GM12878 (cell line): Measurements from ENCODE around the gene KNTC1. TPM values are rescaled to one million over a fixed set of nuclear protein-coding genes. Genes with fewer than 3 reads are reported as not detected.
"Not testable (repeated sequence)": the region's sequence is repeated elsewhere in the genome, so short reads cannot be mapped to it uniquely, and the experiment has no call there.

Experiments used
- ATAC-seq: fragments of 200-7000 bp; cut with Tn5 transposase; 3 replicates; pipeline ENCODE4 v1.9.1; 2020; ENCODE audit warnings: mild to moderate bottlenecking, moderate library complexity
- BruUV-seq: library from RNA; stranded (reverse); fragments of 400-500 nt; replicated peaks from 2 replicates; lab custom pipeline; 2021; lab: Mats Ljungman, UMichigan
- CTCF ChIA-PET: fragments of 300-600 bp; sonication (Branson Sonifier 250); formaldehyde crosslinking; extraction: SDS; loops from one replicate; lab custom pipeline; 2021; ENCODE audit warnings: inconsistent platforms; lab: Yijun Ruan, JAX
- POLR2A ChIA-PET: fragments of 350-600 bp; formaldehyde crosslinking; extraction: SDS; loops from one replicate; lab custom pipeline; 2021; ENCODE audit warnings: inconsistent platforms; lab: Charles Lee
- RAD21 ChIA-PET: fragments of 300-600 bp; sonication (Branson Sonifier 250); formaldehyde crosslinking; loops from one replicate; lab custom pipeline; 2023; ENCODE audit warnings: antibody characterized with exemption; ENCODE audit not compliant: unreplicated experiment; lab: Charles Lee
- SMC1A ChIA-PET: fragments of 300-600 bp; sonication (Branson Sonifier 250); formaldehyde crosslinking; loops from one replicate; lab custom pipeline; 2023; ENCODE audit not compliant: unreplicated experiment, uncharacterized antibody; lab: Charles Lee
- DNase-seq: peaks from one replicate; pipeline ENCODE4 v3.0.0-alpha.2; 2011; ENCODE audit warnings: low read depth, low spot score
- FAIRE-seq: peaks from 3 replicates; lab custom pipeline; 2011; peaks lifted over from hg19 to GRCh38; lab: Jason Lieb, UNC
- H2AFZ ChIP-seq: 2 replicates; pipeline ENCODE4 v1.6.0; 2011; ENCODE audit warnings: low read depth, low read length, control low read depth; ENCODE audit not compliant: control insufficient read depth
- H3K27ac ChIP-seq: 2 replicates; pipeline ENCODE4 v1.5.1; 2011; ENCODE audit warnings: control low read depth; ENCODE audit not compliant: control insufficient read depth, insufficient read depth
- H3K27me3 ChIP-seq, 2 experiments: replicated peaks in 1 of 2; 2 replicates each; pipeline versions ENCODE4 v1.6.0 to v1.6.1; 2011; ENCODE audit warnings: low read length in 1 of 2; ENCODE audit not compliant: control insufficient read depth in 2 of 2, insufficient read depth in 2 of 2
- H3K36me3 ChIP-seq, 2 experiments: 2 replicates each; pipeline ENCODE4 v1.5.1; 2011; ENCODE audit warnings: low read length in 1 of 2; ENCODE audit not compliant: control insufficient read depth in 2 of 2, insufficient read depth in 2 of 2
- H3K4me1 ChIP-seq: 2 replicates; pipeline ENCODE4 v1.6.1; 2011; ENCODE audit warnings: mild to moderate bottlenecking, low read length, moderate library complexity, mixed read lengths; ENCODE audit not compliant: control insufficient read depth, insufficient read depth
- H3K4me2 ChIP-seq: 2 replicates; pipeline ENCODE4 v1.6.0; 2011; ENCODE audit warnings: control low read depth; ENCODE audit not compliant: control insufficient read depth, insufficient read depth
- H3K4me3 ChIP-seq: fragments of 200-600 bp; sonication (generic); 2 replicates; pipeline ENCODE4 v1.5.1; 2016
- H3K79me2 ChIP-seq: 2 replicates; pipeline ENCODE4 v1.6.0; 2011; ENCODE audit warnings: low read length; ENCODE audit not compliant: control insufficient read depth, insufficient read depth
- H3K9ac ChIP-seq: 2 replicates; pipeline ENCODE4 v1.8.0; 2011; ENCODE audit warnings: low read length, control low read depth, mixed read lengths; ENCODE audit not compliant: control insufficient read depth, insufficient read depth
- H3K9me3 ChIP-seq: replicated peaks from 3 replicates; pipeline ENCODE4 v1.5.1; 2011; ENCODE audit warnings: mild to moderate bottlenecking, low read length; ENCODE audit not compliant: control insufficient read depth, insufficient read depth
- H4K20me1 ChIP-seq: 2 replicates; pipeline ENCODE4 v1.6.0; 2011; ENCODE audit not compliant: control insufficient read depth, insufficient read depth
- NBN ChIP-seq: fragments of 450-650 bp; IDR thresholded peaks from 2 replicates; pipeline ENCODE4 v1.6.1; 2016
- WGBS: methylation state at CpG from one replicate; pipeline ENCODE4 v1.1.6; 2016; ENCODE audit warnings: low lambda C conversion rate; ENCODE audit not compliant: insufficient replicate concordance, insufficient coverage; ENCODE audit errors: missing lambda C conversion rate; 5-methylcytosine and 5-hydroxymethylcytosine counted together
- in situ Hi-C: fragments of 300-500 bp; cut with MboI; formaldehyde crosslinking; loops from 9 replicates; pipeline ENCODE4 v1.14.3; 2018; ENCODE audit warnings: mixed read lengths
- intact Hi-C: fragments of 100-400 bp; cut with micrococcal nuclease; formaldehyde crosslinking; loops from one replicate; pipeline ENCODE4 v1.14.2; 2022; ENCODE audit not compliant: unreplicated experiment
- polyA plus RNA-seq, 11 experiments: library from polyadenylated mRNA; depleted of rRNA in 4 of 11; unstranded in 6 of 11; stranded (reverse) in 5 of 11; fragments of >200 nt; fragmentation: Nextera tagmentation in 4 of 11; fragmentation: Illumina TruSeq in 1 of 11; extraction: Ambion mirVana in 4 of 11; extraction: Trizol in 1 of 11; gene quantifications; 1 replicate in 1 of 11; 2 replicates in 10 of 11; pipeline versions ENCODE4 v1.2.1 to v1.2.3, GENCODE V29; 2011 to 2016; ENCODE audit warnings: inconsistent platforms in 2 of 11, missing spikeins in 2 of 11, low read depth in 1 of 11
- total RNA-seq, 4 experiments: library from RNA; depleted of rRNA in 3 of 4; stranded (reverse); fragments of >200 nt in 3 of 4; fragmentation: Illumina TruSeq in 1 of 4; extraction: Trizol in 1 of 4; gene quantifications; 2 replicates each; pipeline versions ENCODE4 v1.2.1 to v1.2.3, GENCODE V29; 2013 to 2021
- TF ChIP-seq, protein P1 (sequence below): fragments of 450-650 bp; formaldehyde crosslinking; IDR thresholded peaks from 2 replicates; pipeline ENCODE4 v1.5.0; 2022; ENCODE audit warnings: mild to moderate bottlenecking, missing genetic modification characterization

KNTC1 gene
- total and polyA plus RNA-seq, 10 of the 15 experiments (the other 5 are each of a cell fraction or from before 2014, with no cell fraction given), result 37.2 to 118 (median 76.3) TPM

DNA sequence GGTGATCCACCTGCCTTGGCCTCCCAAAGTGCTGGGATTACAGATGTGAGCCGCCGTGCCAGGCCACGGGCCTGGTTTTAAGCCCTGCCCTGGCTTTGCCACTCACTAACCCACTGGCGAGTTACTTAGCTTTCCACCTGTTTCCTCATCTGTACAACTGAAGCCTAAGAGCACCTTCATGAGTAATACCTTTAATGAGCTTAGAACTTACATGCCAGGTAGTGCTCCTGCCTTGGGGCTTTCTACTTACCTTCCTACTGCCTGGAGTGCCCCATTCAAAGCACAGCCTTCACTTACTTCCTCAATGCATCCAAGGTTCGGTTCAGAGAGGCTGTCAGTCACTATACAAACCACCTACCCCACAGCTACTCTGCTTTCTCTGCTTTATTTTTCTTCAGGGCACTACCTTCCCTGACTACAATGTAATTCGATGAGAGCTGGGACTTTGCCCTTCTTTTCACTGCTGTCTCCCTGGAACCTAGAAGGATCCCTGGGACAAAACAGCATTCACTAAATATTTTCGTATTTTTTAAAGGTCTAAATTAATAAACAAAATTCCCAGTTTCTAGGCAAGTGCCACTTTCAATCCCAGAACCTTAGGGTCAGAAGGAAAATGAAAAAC lies 40.1 kb upstream of the KNTC1 start (continued):
- TF ChIP-seq, protein P1, sequence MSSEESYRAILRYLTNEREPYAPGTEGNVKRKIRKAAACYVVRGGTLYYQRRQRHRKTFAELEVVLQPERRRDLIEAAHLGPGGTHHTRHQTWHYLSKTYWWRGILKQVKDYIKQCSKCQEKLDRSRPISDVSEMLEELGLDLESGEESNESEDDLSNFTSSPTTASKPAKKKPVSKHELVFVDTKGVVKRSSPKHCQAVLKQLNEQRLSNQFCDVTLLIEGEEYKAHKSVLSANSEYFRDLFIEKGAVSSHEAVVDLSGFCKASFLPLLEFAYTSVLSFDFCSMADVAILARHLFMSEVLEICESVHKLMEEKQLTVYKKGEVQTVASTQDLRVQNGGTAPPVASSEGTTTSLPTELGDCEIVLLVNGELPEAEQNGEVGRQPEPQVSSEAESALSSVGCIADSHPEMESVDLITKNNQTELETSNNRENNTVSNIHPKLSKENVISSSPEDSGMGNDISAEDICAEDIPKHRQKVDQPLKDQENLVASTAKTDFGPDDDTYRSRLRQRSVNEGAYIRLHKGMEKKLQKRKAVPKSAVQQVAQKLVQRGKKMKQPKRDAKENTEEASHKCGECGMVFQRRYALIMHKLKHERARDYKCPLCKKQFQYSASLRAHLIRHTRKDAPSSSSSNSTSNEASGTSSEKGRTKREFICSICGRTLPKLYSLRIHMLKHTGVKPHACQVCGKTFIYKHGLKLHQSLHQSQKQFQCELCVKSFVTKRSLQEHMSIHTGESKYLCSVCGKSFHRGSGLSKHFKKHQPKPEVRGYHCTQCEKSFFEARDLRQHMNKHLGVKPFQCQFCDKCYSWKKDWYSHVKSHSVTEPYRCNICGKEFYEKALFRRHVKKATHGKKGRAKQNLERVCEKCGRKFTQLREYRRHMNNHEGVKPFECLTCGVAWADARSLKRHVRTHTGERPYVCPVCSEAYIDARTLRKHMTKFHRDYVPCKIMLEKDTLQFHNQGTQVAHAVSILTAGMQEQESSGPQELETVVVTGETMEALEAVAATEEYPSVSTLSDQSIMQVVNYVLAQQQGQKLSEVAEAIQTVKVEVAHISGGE (CRISPR knock-in tag), result no peak
- no peak for TF ChIP-seq NBN

DNA sequence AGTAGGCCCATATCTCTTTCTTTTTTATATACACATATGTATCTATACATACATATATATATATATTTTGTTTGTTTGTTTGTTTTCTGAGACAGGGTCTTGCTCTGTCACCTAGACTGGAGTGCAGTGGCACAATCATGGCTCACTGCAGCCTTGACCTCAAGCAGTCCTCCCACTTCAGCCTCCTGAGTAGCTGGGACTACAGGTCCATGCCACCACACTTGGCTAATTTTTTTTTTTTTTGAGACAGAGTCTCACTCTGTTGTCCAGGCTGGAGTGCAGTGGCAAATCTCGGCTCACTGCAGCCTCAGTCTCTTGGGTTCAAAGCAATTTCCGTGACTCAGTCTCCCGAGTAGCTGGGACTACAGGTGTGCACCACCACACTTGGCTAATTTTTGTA lies 39.2 kb upstream of the KNTC1 start:
- CTCF ChIA-PET, H3K4me1 ChIP-seq, H3K4me2 ChIP-seq, SMC1A ChIA-PET, POLR2A ChIA-PET, DNase-seq, H2AFZ ChIP-seq, RAD21 ChIA-PET, H4K20me1 ChIP-seq, H3K27ac ChIP-seq, H3K27me3 ChIP-seq, in situ Hi-C loops, ATAC-seq, H3K79me2 ChIP-seq, H3K4me3 ChIP-seq, intact Hi-C loops, BruUV-seq, H3K9me3 ChIP-seq, FAIRE-seq, H3K9ac ChIP-seq: not testable (repeated sequence)
- WGBS, result 100% methylated on average over 3 of the region's 3 CpGs
- peaks cover 9 to 29% of the 10 kb centered on the region in 2 experiments for H3K36me3 ChIP-seq
